Measurements from ENCODE around the gene RAD9B.

RAD9B gene

DNA sequence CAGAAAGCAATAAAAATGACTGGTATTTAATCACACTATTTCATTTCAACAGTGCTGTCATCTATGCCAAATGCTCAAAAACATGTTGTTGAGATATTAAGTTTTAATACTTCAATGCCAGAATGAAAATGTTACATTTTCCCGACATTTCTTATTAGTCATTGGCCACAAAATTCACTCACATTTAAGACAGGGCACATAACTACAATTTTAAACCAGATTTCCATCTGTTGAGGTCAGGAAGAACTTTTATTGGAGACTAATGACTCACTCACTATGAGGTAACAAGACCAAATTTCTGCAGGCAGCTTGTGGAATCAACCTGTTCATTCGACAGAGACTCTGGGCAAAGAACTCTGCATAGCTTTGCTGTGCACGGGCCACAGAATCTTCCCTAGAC, 44.2 kb downstream of the RAD9B start:
- H3K4me3 ChIP-seq (ENCODE audit: low read depth, low read length): no peak overlapping the region
- peak; percentile 91 for DNase-seq (ENCODE audit: low read depth)
- TF ChIP-seq, protein P1, sequence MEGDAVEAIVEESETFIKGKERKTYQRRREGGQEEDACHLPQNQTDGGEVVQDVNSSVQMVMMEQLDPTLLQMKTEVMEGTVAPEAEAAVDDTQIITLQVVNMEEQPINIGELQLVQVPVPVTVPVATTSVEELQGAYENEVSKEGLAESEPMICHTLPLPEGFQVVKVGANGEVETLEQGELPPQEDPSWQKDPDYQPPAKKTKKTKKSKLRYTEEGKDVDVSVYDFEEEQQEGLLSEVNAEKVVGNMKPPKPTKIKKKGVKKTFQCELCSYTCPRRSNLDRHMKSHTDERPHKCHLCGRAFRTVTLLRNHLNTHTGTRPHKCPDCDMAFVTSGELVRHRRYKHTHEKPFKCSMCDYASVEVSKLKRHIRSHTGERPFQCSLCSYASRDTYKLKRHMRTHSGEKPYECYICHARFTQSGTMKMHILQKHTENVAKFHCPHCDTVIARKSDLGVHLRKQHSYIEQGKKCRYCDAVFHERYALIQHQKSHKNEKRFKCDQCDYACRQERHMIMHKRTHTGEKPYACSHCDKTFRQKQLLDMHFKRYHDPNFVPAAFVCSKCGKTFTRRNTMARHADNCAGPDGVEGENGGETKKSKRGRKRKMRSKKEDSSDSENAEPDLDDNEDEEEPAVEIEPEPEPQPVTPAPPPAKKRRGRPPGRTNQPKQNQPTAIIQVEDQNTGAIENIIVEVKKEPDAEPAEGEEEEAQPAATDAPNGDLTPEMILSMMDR (conservative IDR thresholded peaks at IDR 0.05; ENCODE audit: low read depth, low read length): no peak

DNA sequence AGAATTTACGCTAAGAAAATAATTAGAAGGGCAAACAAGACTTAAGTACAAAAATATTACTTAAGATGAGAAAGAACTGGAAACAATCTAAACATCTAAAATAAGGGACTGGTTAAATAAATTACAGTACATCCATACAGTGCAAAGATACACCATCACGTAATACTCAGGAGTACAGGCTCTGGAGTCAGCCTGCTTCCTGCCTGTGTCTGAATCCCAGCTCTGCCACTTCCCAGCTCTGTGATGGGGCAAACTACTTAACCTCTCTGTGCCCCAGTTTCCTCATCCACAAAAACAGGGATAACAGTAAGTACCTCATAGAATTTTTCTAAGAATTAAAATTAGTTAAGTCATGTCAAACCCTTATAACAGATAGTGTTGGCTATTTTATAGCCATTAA, 45.0 kb downstream of the RAD9B start:
- TF ChIP-seq, protein P1 (conservative IDR thresholded peaks at IDR 0.05; ENCODE audit: low read depth, low read length): no peak
- no peak overlapping the region for H3K4me3 ChIP-seq (ENCODE audit: low read depth, low read length)
- no peak for DNase-seq (ENCODE audit: low read depth)

DNA sequence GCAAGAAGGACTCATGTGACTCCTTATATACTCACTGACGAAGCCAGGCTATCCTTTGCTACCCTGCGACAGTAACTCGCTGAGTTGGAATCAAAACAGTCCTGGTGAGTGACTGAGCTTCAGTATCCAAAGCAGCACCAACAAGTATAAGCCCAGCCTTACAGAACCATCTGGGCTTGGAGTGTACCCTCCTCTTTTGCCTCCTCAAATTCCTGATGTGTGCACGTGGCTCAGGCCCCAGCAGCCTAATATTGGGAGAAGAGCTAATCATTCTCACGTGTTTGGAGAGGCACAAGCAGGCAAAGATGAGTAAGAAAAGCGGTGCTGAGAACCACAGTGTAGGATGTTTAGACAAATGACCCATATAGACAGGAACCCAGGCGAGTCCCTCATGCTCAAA, 46.5 kb downstream of the RAD9B start:
- peak; percentile 58 for DNase-seq (ENCODE audit: low read depth)
- TF ChIP-seq, protein P1 (conservative IDR thresholded peaks at IDR 0.05; ENCODE audit: low read depth, low read length): no peak

DNA sequence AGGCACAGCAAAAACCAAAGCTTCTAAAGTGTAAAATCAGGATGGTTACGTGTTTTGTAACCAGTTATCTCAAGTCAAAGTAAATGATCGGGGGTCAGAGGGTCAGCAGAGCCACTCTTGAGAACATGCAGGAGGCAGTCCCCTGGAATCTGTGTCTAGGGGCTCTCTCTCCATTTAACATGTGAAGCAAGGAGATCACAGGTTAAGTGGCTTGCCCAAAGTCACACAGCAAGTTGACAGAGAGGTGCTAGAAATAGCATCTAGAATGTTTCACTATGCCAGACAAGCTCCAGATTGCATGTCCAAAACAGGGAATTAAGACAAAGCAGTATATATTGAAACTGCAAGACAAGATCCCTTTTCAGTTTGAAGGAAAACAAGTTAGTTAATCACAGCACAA, 47.6 kb downstream of the RAD9B start:
- H3K4me3 ChIP-seq (ENCODE audit: low read depth, low read length): no peak overlapping the region
- DNase-seq (ENCODE audit: low read depth): no peak
- TF ChIP-seq, protein P1 (conservative IDR thresholded peaks at IDR 0.05; ENCODE audit: low read depth, low read length): no peak

More for the DNA sequence above, 46.5 kb downstream of the RAD9B start:
- H3K4me3 ChIP-seq (ENCODE audit: low read depth, low read length): no peak overlapping the region

DNA sequence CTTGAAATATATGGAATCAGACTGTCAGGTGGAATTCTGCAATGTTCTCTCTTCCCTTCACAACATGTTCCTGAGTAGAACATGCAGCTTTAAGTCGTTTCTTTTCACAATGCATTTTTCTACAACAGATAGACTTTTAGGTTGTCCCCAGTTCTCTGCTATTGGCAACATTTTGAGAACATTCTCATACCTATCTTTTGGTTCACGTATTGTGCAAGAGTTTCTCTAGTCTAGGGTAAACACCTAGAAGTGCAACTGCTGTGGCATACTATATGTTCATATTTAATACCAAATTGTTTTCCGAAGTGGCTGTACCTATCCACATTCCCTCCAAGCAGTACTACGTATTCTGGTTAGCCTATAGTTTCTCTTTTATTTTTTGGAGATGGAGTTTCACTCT, 48.9 kb downstream of the RAD9B start:
- no peak overlapping the region for H3K4me3 ChIP-seq (ENCODE audit: low read depth, low read length)
- DNase-seq (ENCODE audit: low read depth): no peak
- TF ChIP-seq, protein P1 (conservative IDR thresholded peaks at IDR 0.05; ENCODE audit: low read depth, low read length): no peak
